Kidney glomerular epithelial cell (primary cell): ENCODE results near the gene LGALS4.
"Not testable (repeated sequence)": the region's sequence is repeated elsewhere in the genome, so short reads cannot be mapped to it uniquely, and the experiment has no call there.

Experiments
- DNase-seq: peaks from one replicate; lab custom pipeline; 2025; lab: John Stamatoyannopoulos, UW

Gene LGALS4

GRCh38 chr19:38770228-38770948, 42.4 kb downstream of the LGALS4 start:
- DNase-seq, result not testable (repeated sequence)

GRCh38 chr19:38769635-38770211, 43.0 kb downstream of the LGALS4 start:
- no peak for DNase-seq

- no peak for DNase-seq
Observed at GRCh38 chr19:38766276-38767047, 46.3 kb downstream of the LGALS4 start.

GRCh38 chr19:38765214-38765613, 47.5 kb downstream of the LGALS4 start:
- no peak for DNase-seq

- DNase-seq, result peak; percentile 75
Observed at GRCh38 chr19:38763795-38764220, 48.9 kb downstream of the LGALS4 start.

GRCh38 chr19:38761884-38762389, 50.8 kb downstream of the LGALS4 start:
- not testable (repeated sequence) for DNase-seq

- not testable (repeated sequence) for DNase-seq
Observed at GRCh38 chr19:38760805-38761517, 51.8 kb downstream of the LGALS4 start.

- no peak for DNase-seq
Observed at GRCh38 chr19:38759590-38760003, 53.1 kb downstream of the LGALS4 start.

- not testable (repeated sequence) for DNase-seq
Observed at GRCh38 chr19:38754196-38754595, 58.5 kb downstream of the LGALS4 start.

GRCh38 chr19:38753783-38754182, 59.0 kb downstream of the LGALS4 start:
- DNase-seq, result not testable (repeated sequence)
